HG03045 (cell line): ENCODE results near the gene RNF31.
A peak's percentile ranks its signal among the peaks of the same experiment; 100 is the strongest.

ENCODE experiments used
- ATAC-seq: cut with Tn5 transposase; IDR thresholded peaks from one replicate; pipeline ENCODE4 v1.9.1; 2021; ENCODE audit warnings: mild to moderate bottlenecking, moderate library complexity; ENCODE audit not compliant: unreplicated experiment

RNF31 gene

GRCh38 chr14:24159777-24160498 is 12.6 kb downstream of the RNF31 start:
- ATAC-seq, result no peak

GRCh38 chr14:24160499-24160849 is 13.2 kb downstream of the RNF31 start:
- ATAC-seq, result no peak

- ATAC-seq, result peak; percentile 71
Measured at GRCh38 chr14:24160850-24161804, 13.8 kb downstream of the RNF31 start, which contains the start of gene IRF9. Gene IRF9, plus strand, starts transcription at chr14:24161265. Its CDS starts 880 bp downstream, at chr14:24162145.

GRCh38 chr14:24162093-24162492 is 14.8 kb downstream of the RNF31 start:
- no peak for ATAC-seq

GRCh38 chr14:24164518-24164991 is 17.3 kb downstream of the RNF31 start:
- ATAC-seq, result no peak

GRCh38 chr14:24165785-24166184 is 18.5 kb downstream of the RNF31 start:
- ATAC-seq, result no peak

- ATAC-seq, result no peak
Measured at GRCh38 chr14:24167469-24168114, 20.3 kb downstream of the RNF31 start.

- ATAC-seq, result peak; percentile 59
Measured at GRCh38 chr14:24171422-24172260, 24.3 kb downstream of the RNF31 start, which contains the start of gene REC8. Gene REC8, plus strand, starts transcription at chr14:24172080. Its CDS starts 473 bp downstream, at chr14:24172553.

- ATAC-seq, result no peak
Measured at GRCh38 chr14:24172261-24172860, 25.1 kb downstream of the RNF31 start.

- ATAC-seq, result no peak
Measured at GRCh38 chr14:24172871-24173281, 25.6 kb downstream of the RNF31 start.

- no peak for ATAC-seq
Measured at GRCh38 chr14:24176599-24176998, 29.3 kb downstream of the RNF31 start.

- no peak for ATAC-seq
Measured at GRCh38 chr14:24177041-24177825, 29.9 kb downstream of the RNF31 start.

- ATAC-seq, result no peak
Measured at GRCh38 chr14:24177891-24178290, 30.6 kb downstream of the RNF31 start.

GRCh38 chr14:24178399-24179178 is 31.3 kb downstream of the RNF31 start:
- ATAC-seq, result no peak

- no peak for ATAC-seq
Measured at GRCh38 chr14:24179294-24179960, 32.1 kb downstream of the RNF31 start.

GRCh38 chr14:24179961-24180796 is 32.9 kb downstream of the RNF31 start:
- no peak for ATAC-seq
